Suprapubic skin (tissue), 3 donors: Measurements from ENCODE around the gene TMEM161B.

Source experiments
- CTCF ChIP-seq, 2 donors: fragments of 200-600 bp in 1 of 2; fragments of 450-650 bp in 1 of 2; sonication (generic) in 1 of 2; IDR thresholded peaks; one replicate each; pipeline ENCODE4 v1.5.1; 2016 to 2019; ENCODE audit warnings: antibody characterized with exemption in 2 of 2, mild to moderate bottlenecking in 1 of 2, moderate library complexity in 1 of 2
- POLR2AphosphoS5 ChIP-seq, 3 donors: sonication (generic); formaldehyde crosslinking; IDR thresholded peaks; one replicate each; pipeline ENCODE4 v1.6.1; 2017; ENCODE audit warnings: antibody characterized with exemption in 3 of 3

GRCh38 chr5:88279584-88279983, 10.9 kb upstream of the TMEM161B start:
- TF ChIP-seq CTCF (IDR thresholded peaks at IDR 0.05) (no peak), POLR2AphosphoS5 (IDR thresholded peaks at IDR 0.05) (no peak)
